Ishikawa (cell line): ENCODE data around the gene SLC24A3.
A peak's percentile ranks its signal among the peaks of the same experiment; 100 is the strongest.

Experiments
- CEBPB ChIP-seq: IDR thresholded peaks from 2 replicates; pipeline ENCODE4 v1.6.1; 2012
- CREB1 ChIP-seq: IDR thresholded peaks from 2 replicates; pipeline ENCODE4 v1.6.1; 2012; ENCODE audit warnings: low read depth
- EGR1 ChIP-seq: IDR thresholded peaks from 2 replicates; pipeline ENCODE4 v1.6.1; 2012
- EP300 ChIP-seq: IDR thresholded peaks from 2 replicates; pipeline ENCODE4 v1.6.1; 2012; ENCODE audit warnings: borderline replicate concordance
- FOXM1 ChIP-seq: IDR thresholded peaks from 2 replicates; pipeline ENCODE4 v1.6.1; 2012; ENCODE audit warnings: low read depth, borderline replicate concordance
- NFIC ChIP-seq: IDR thresholded peaks from 2 replicates; pipeline ENCODE4 v1.6.1; 2012
- RAD21 ChIP-seq: IDR thresholded peaks from 2 replicates; pipeline ENCODE4 v1.6.1; 2012; ENCODE audit warnings: low read depth
- TAF1 ChIP-seq: IDR thresholded peaks from 2 replicates; pipeline ENCODE4 v1.6.1; 2012; ENCODE audit warnings: low read depth, mild to moderate bottlenecking
- TCF12 ChIP-seq: IDR thresholded peaks from 2 replicates; pipeline ENCODE4 v1.6.1; 2012; ENCODE audit warnings: low read depth
- TEAD4 ChIP-seq: IDR thresholded peaks from 2 replicates; pipeline ENCODE4 v1.6.1; 2012
- YY1 ChIP-seq: IDR thresholded peaks from 2 replicates; pipeline ENCODE4 v1.6.1; 2012; ENCODE audit warnings: low read depth
- ZBTB7A ChIP-seq: IDR thresholded peaks from 2 replicates; pipeline ENCODE4 v1.6.1; 2012; ENCODE audit warnings: low read depth
- TF ChIP-seq, protein P1 (sequence below): IDR thresholded peaks from 2 replicates; pipeline ENCODE4 v1.6.1; 2012
- TF ChIP-seq, protein P2 (sequence below): IDR thresholded peaks from 2 replicates; pipeline ENCODE4 v1.6.1; 2012
- TF ChIP-seq, protein P3 (sequence below): IDR thresholded peaks from 2 replicates; pipeline ENCODE4 v1.6.1; 2012; ENCODE audit warnings: low read depth, mild to moderate bottlenecking

Gene SLC24A3

DNA sequence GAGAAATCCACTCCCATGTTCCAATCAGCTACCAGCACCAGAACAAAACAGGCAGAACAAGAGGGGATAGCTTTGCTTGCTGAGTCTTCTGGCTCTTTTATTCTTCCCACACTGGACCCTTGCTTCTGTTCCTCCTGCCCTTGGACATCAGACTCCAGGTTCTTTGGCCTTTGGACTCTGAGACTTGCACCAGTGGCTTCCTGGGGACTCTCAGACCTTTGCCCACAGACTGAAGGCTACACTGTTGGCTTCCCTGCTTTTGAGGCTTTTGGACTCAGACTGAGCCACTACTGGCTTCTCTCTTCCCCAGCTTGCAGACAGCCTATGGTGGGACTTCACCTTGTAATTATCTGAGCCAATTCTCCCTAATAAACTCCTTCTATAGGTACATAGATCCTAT is 403.2 kb downstream of the SLC24A3 start:
- TF ChIP-seq FOXM1 (no peak), CEBPB (no peak), EP300 (no peak), NFIC (no peak), TAF1 (no peak), ZBTB7A (no peak), EGR1 (no peak), TEAD4 (no peak)
- TF ChIP-seq, protein P1, sequence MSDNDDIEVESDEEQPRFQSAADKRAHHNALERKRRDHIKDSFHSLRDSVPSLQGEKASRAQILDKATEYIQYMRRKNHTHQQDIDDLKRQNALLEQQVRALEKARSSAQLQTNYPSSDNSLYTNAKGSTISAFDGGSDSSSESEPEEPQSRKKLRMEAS, result no peak
- TF ChIP-seq, protein P2, sequence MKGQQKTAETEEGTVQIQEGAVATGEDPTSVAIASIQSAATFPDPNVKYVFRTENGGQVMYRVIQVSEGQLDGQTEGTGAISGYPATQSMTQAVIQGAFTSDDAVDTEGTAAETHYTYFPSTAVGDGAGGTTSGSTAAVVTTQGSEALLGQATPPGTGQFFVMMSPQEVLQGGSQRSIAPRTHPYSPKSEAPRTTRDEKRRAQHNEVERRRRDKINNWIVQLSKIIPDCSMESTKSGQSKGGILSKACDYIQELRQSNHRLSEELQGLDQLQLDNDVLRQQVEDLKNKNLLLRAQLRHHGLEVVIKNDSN, result no peak
- TF ChIP-seq, protein P3, sequence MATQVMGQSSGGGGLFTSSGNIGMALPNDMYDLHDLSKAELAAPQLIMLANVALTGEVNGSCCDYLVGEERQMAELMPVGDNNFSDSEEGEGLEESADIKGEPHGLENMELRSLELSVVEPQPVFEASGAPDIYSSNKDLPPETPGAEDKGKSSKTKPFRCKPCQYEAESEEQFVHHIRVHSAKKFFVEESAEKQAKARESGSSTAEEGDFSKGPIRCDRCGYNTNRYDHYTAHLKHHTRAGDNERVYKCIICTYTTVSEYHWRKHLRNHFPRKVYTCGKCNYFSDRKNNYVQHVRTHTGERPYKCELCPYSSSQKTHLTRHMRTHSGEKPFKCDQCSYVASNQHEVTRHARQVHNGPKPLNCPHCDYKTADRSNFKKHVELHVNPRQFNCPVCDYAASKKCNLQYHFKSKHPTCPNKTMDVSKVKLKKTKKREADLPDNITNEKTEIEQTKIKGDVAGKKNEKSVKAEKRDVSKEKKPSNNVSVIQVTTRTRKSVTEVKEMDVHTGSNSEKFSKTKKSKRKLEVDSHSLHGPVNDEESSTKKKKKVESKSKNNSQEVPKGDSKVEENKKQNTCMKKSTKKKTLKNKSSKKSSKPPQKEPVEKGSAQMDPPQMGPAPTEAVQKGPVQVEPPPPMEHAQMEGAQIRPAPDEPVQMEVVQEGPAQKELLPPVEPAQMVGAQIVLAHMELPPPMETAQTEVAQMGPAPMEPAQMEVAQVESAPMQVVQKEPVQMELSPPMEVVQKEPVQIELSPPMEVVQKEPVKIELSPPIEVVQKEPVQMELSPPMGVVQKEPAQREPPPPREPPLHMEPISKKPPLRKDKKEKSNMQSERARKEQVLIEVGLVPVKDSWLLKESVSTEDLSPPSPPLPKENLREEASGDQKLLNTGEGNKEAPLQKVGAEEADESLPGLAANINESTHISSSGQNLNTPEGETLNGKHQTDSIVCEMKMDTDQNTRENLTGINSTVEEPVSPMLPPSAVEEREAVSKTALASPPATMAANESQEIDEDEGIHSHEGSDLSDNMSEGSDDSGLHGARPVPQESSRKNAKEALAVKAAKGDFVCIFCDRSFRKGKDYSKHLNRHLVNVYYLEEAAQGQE, result no peak

DNA sequence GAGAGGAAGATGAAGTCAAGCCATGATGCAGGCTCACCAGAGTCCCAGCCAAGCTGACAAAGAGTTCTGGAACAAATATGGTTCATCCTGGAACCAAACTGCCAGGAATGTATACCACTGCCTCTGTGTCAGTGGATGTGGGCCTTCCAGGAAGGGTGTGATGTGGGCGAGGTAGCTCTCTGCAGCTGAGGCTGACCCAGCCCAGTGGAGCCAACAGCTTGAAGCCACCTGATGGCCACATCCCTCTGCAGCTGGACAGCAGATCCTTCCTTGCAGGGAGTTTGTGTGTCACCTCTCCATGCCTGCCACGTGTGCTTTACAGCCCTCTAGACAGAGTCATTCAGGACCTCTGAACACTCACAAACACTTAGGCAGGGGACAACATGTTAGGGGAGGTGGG is 403.6 kb downstream of the SLC24A3 start:
- no peak for TF ChIP-seq TEAD4

DNA sequence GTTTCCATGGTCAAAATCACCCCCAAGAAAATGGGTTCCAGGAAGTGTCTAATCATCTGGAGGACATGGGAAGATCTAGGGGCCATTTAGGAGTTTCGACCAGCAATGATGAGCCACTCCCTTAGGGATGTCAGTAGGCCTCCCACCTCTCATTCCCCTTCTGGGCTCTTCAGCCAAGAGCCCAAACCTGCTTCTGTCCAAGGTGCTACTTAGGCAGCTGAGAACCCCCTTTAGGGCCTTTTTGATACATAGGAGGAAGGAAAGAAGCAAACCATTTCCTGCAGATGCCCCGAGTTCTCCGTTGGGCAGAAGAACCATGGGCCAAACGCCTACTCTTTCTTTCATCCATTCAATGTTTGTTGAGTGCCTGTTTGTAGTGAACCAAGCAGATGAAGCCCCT is 404.2 kb downstream of the SLC24A3 start:
- TF ChIP-seq CREB1 (no peak), NFIC (no peak)
- TF ChIP-seq, protein P3, result peak; percentile 69

DNA sequence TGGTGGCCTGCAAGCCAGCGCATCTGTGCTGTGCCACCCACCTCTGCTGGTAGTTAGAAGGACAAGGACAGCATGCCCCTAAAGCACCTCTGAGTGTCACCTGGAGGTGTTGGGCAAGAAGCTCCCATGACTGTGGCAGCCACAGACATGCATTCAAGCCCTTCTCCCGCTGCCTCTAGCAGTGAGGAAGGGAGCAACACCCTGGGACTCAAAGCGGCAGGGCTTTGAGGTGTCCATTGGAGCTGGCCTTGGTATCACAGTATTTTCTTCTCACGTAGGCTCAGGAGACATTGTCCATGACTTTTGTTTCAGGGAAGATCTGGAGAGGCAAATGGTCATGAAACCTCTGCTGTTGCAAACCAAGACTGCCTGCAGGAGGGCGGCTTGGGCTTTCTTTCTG is 404.8 kb downstream of the SLC24A3 start:
- TF ChIP-seq, protein P3, result no peak
- no peak for TF ChIP-seq CREB1
- TF ChIP-seq CEBPB, result no peak
- no peak for TF ChIP-seq EP300
- no peak for TF ChIP-seq EGR1
- TF ChIP-seq, protein P2, result no peak
- no peak for TF ChIP-seq TEAD4
- TF ChIP-seq TCF12, result no peak
- TF ChIP-seq NFIC, result no peak
- TF ChIP-seq TAF1, result no peak
- TF ChIP-seq, protein P1, result no peak
- no peak for TF ChIP-seq YY1
- TF ChIP-seq ZBTB7A, result no peak
- TF ChIP-seq RAD21, result no peak
- no peak for TF ChIP-seq FOXM1

DNA sequence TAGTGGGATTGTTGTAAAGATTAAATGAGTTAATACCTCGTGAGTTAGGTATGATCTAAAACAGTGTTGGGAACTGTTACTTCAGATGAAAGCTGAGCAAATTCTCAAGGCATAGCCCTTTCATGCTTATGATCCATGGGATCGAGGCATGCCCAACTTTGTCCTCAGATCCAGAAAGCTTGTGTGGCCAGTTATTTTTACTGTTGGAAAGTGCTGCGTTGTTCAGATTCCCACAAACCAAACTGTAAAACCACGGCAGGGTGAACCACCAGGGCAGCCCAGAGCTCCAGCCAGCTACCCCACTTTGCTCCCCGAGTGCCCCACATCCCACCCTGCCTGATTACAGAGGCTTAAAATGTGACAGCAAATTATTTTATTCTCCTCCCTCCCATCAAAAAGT is 406.3 kb downstream of the SLC24A3 start:
- TF ChIP-seq CREB1 (no peak), TAF1 (no peak), ZBTB7A (no peak), FOXM1 (no peak), EP300 (no peak), EGR1 (no peak), TEAD4 (no peak), RAD21 (no peak), YY1 (no peak), NFIC (no peak), CEBPB (no peak), TCF12 (no peak)
- TF ChIP-seq, protein P3, result no peak
- TF ChIP-seq, protein P1, result no peak
- TF ChIP-seq, protein P2, result no peak
